ENCODE results near the gene PPCS.

Gene PPCS

DNA sequence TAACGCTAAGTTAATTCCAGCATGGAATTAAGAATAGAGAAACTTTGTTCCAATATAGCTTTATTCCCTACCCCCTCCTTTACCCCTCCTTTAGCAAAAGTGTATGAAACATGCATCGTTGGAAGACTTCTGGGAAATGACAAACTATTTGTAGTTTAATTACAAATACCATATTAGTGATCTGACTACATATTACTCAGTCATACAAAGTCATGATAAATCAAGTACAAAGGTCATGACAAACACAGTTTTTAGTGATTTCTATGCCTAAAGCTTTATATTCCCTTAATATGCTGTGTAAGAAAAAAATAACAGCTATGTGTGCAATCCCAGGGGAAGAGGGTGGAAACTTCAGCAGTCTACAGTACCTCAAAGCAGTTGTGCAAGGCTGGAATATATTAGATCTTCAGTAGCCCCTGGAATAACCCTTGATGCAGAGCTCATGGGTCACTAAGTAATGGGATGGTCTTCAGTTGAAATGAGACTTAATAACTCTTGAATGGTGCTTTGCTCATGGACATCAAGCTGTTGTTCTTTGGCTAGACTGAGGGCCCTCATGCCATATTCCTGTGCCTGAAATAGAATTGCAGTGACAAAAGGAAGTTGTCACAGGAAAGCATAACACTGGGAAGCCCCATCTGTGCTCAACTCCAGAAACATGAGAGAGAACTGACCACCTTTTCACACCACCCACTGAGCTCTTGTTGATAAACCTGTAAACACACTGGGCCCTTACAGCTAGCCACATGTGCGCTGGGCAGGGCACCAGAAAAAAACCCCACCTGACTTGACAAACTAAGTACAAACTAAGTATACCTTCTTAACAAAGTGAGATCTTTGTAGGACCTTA, 25.8 kb upstream of the PPCS start:
- ChIA-PET CTCF (interaction anchor here (0.9 to 2.2 kb wide), 2 partner anchors 9 to 37 kb away, joined by 3 to 5 read pairs; no protein-coding TSS in a partner anchor), POLR2A (no interaction called here)
- TF ChIP-seq, protein P1, sequence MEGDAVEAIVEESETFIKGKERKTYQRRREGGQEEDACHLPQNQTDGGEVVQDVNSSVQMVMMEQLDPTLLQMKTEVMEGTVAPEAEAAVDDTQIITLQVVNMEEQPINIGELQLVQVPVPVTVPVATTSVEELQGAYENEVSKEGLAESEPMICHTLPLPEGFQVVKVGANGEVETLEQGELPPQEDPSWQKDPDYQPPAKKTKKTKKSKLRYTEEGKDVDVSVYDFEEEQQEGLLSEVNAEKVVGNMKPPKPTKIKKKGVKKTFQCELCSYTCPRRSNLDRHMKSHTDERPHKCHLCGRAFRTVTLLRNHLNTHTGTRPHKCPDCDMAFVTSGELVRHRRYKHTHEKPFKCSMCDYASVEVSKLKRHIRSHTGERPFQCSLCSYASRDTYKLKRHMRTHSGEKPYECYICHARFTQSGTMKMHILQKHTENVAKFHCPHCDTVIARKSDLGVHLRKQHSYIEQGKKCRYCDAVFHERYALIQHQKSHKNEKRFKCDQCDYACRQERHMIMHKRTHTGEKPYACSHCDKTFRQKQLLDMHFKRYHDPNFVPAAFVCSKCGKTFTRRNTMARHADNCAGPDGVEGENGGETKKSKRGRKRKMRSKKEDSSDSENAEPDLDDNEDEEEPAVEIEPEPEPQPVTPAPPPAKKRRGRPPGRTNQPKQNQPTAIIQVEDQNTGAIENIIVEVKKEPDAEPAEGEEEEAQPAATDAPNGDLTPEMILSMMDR (IDR thresholded peaks at IDR 0.05; ENCODE audit: control extremely low read depth, extremely low read depth, low read depth, missing control alignments) = no peak
- DNase-seq (ENCODE audit: extremely low spot score) = peak; percentile 28

DNA sequence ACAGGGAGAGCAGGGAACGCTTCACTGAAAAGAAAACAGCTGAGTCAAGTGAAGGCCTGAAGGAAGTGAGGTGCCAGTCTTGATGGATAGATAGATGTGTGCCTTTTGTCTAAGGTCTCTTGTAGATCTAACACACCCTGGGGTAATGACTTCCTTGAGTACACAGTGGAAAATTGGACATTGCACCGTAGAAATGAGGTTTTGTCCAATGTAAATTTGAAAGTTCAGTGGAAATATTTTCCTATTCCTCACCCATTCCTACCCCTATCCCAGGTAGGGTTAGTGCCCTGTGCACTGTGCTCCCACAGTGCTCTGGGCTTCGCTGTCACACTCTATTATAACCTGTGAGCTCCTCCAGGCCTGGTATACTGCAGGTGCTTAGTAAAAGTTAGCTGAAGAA, 24.8 kb upstream of the PPCS start:
- TF ChIP-seq, protein P1 (IDR thresholded peaks at IDR 0.05; ENCODE audit: control extremely low read depth, extremely low read depth, low read depth, missing control alignments) = no peak
- CTCF ChIA-PET = interaction anchor here (0.9 kb wide), 1 partner anchor 38 kb away, joined by 3 read pairs; no protein-coding TSS in a partner anchor
- no peak for DNase-seq (ENCODE audit: extremely low spot score)
- POLR2A ChIA-PET = no interaction called here

DNA sequence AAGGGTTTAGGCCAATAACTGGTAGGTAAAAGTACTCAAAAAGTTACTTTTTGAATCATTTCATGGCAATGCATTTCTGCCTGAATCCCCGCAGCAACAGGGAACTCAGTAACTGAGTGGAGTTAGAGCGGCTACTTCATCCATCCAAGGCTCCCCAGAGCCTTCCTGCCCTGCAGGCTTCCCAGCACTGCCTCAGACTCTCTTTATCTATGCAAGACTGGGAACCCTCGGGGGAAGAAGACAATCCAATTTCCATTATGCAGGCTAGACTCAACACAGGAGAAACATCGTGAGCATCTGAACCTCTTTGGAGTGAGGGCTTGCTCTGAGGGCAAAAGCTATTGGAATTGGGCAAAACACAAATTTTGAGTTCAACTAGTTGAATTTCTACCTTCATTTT, 23.6 kb upstream of the PPCS start:
- POLR2A ChIA-PET = no interaction called here
- CTCF ChIA-PET = interaction anchor here (1.5 kb wide), 1 partner anchor 19 kb away, joined by 5 read pairs; no protein-coding TSS in a partner anchor

DNA sequence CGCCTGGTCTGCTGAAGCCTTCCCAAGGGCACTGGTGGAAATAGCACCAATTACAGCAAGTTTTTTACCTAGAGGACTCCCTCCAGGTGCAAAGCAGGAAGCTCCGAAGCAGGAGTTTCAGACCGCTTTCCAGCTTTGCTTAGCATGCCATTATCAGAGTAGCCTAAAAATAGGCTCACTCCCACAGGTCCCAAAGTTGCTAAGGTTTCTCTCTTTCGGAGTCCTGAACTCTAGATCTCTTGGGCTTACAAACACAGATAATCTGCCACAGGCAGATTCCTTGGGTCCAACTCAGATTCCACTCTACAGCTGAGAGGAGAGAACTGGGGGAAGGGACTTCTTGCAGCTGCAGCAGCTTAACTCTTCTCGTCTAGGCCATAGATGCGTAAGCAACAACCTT, 23.0 kb upstream of the PPCS start:
- no peak for DNase-seq (ENCODE audit: extremely low spot score)
- ChIA-PET POLR2A (no interaction called here), CTCF (interaction anchor here (1.5 kb wide), 1 partner anchor 19 kb away, joined by 5 read pairs; no protein-coding TSS in a partner anchor)
- TF ChIP-seq, protein P1 (IDR thresholded peaks at IDR 0.05; ENCODE audit: control extremely low read depth, extremely low read depth, low read depth, missing control alignments) = no peak

More for the DNA sequence above, 23.6 kb upstream of the PPCS start:
- no peak for DNase-seq (ENCODE audit: extremely low spot score)
- TF ChIP-seq, protein P1 (IDR thresholded peaks at IDR 0.05; ENCODE audit: control extremely low read depth, extremely low read depth, low read depth, missing control alignments) = no peak

DNA sequence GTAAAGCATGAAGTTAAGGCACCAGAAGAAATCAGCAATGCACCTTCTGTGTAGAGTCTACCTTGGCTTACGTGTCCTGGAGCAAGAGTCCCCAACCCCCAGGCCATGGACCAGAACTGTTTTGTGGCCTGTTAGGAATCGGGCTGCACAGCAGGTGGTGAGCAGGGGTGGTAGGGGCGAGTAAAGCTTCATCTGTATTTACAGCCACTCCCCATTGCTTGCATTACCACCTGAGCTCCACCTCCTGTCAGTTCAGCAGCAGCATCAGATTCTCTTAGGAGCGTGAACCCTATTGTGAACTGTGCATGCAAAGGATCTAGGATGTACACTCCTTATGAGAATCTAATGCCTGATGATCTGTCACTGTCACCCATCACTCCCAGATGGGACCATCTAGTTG, 22.0 kb upstream of the PPCS start:
- POLR2A ChIA-PET = no interaction called here
- TF ChIP-seq, protein P1 (IDR thresholded peaks at IDR 0.05; ENCODE audit: control extremely low read depth, extremely low read depth, low read depth, missing control alignments) = no peak
- no peak for DNase-seq (ENCODE audit: extremely low spot score)
- CTCF ChIA-PET = interaction anchor here (1.5 kb wide), 1 partner anchor 18 kb away, joined by 5 read pairs; no protein-coding TSS in a partner anchor

DNA sequence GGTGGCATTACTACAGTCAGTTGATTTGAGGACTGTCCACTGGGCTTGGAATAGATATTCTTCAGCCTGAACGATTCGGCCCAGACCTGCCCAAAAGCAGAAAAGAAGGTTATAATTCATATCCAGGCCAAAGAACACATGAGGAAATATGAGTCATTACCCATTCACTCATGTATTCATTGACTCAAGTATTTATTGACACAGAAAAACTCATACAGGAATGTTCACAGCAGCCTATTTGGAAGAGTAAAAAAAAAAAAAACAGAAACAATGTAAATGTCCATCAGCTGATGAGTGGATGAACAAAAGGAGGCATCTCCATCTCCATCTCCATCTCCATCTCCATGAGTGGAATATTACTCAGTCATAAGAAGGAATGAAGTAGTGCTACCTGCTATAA, 16.4 kb upstream of the PPCS start:
- POLR2A ChIA-PET = no interaction called here
- CTCF ChIA-PET = interaction anchor here (1.2 kb wide), 1 partner anchor 10 kb away, joined by 5 read pairs; no protein-coding TSS in a partner anchor
- DNase-seq (ENCODE audit: extremely low spot score) = no peak
- TF ChIP-seq, protein P1 (IDR thresholded peaks at IDR 0.05; ENCODE audit: control extremely low read depth, extremely low read depth, low read depth, missing control alignments) = no peak
